Measurements from ENCODE around the gene TMUB2.

- TF ChIP-seq CTCF (IDR thresholded peaks at IDR 0.05) (no peak), POLR2A (IDR thresholded peaks at IDR 0.05) (no peak)
Measured at GRCh38 chr17:44183024-44183423, 3.7 kb upstream of the TMUB2 start.

All from testis (tissue), 2 donors.